ENCODE data around the gene SUCLG2. TPM values are rescaled to one million over a fixed set of nuclear protein-coding genes. Genes with fewer than 3 reads are reported as not detected.

The SUCLG2 gene, protein sequence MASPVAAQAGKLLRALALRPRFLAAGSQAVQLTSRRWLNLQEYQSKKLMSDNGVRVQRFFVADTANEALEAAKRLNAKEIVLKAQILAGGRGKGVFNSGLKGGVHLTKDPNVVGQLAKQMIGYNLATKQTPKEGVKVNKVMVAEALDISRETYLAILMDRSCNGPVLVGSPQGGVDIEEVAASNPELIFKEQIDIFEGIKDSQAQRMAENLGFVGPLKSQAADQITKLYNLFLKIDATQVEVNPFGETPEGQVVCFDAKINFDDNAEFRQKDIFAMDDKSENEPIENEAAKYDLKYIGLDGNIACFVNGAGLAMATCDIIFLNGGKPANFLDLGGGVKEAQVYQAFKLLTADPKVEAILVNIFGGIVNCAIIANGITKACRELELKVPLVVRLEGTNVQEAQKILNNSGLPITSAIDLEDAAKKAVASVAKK
- total RNA-seq, result 10 to 100 TPM; 42.0 to 50.4 TPM

- DNase-seq, result peak; percentile 92 to 93 (median 92)
- peak within 1 kb of the TSS; percentile 87 to 93 for H3K4me3 ChIP-seq
- no peaks in the 10 kb centered on the region for H3K36me3 ChIP-seq (replicated peaks in 1 of 2; ENCODE audit: insufficient read depth in 1 of 2, low read depth in 2 of 2)
- H3K27ac ChIP-seq, result peak within 1 kb of the TSS; percentile 91 to 97 (median 96)
- H3K9me3 ChIP-seq, result no peaks in the 10 kb centered on the region
- intact Hi-C loops (cut with DNase I), result no loop called here
- ATAC-seq, result peak; percentile 98
- WGBS, 2 donors, result 0% methylated on average over 36 to 63 of the region's 66 CpGs
- no peaks in the 10 kb centered on the region for H3K27me3 ChIP-seq
- TF ChIP-seq POLR2A (IDR thresholded peaks at IDR 0.05), result peak; percentile 84 to 88 (median 86)
- TF ChIP-seq, protein P1, sequence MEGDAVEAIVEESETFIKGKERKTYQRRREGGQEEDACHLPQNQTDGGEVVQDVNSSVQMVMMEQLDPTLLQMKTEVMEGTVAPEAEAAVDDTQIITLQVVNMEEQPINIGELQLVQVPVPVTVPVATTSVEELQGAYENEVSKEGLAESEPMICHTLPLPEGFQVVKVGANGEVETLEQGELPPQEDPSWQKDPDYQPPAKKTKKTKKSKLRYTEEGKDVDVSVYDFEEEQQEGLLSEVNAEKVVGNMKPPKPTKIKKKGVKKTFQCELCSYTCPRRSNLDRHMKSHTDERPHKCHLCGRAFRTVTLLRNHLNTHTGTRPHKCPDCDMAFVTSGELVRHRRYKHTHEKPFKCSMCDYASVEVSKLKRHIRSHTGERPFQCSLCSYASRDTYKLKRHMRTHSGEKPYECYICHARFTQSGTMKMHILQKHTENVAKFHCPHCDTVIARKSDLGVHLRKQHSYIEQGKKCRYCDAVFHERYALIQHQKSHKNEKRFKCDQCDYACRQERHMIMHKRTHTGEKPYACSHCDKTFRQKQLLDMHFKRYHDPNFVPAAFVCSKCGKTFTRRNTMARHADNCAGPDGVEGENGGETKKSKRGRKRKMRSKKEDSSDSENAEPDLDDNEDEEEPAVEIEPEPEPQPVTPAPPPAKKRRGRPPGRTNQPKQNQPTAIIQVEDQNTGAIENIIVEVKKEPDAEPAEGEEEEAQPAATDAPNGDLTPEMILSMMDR (IDR thresholded peaks at IDR 0.05), result peak in 1 of 7 experiments; percentile 3
- H3K4me1 ChIP-seq, result peaks cover 45% of the 10 kb centered on the region
Measured at GRCh38 chr3:67654099-67654843, at the start of gene SUCLG2. Gene SUCLG2, minus strand, starts transcription at chr3:67654612. Its CDS starts 26 bp downstream, at chr3:67654586.

DNA sequence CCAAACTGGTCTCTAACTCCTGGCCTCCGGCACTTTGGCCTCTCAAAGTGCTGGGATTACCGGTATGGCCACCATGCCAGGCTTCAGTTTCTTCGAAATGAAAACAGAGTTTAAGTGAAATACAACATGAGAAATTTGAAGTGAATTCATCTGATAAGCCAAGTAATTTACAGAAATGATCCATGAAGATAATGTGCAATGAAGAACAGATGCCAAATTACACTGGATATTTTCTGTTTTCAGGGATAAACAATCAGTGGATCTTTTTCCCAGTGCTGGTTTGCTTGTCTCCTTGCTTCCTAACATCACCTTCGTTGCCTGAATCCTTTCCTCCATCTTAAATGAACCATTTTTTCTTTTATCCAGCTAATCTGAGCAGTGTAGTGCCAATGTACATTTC, 46.2 kb upstream of the SUCLG2 start:
- DNase-seq (no peak), ATAC-seq (no peak)
- intact Hi-C loops (cut with DNase I), result no loop called here
- WGBS, 2 donors, result 88 to 90% methylated on average over 4 of the region's 4 CpGs
- no peak for TF ChIP-seq POLR2A (IDR thresholded peaks at IDR 0.05)
- TF ChIP-seq, protein P1 (IDR thresholded peaks at IDR 0.05), result no peak
- H3K36me3 ChIP-seq (replicated peaks in 1 of 2; ENCODE audit: insufficient read depth in 1 of 2, low read depth in 2 of 2), result no peaks in the 10 kb centered on the region
- no peaks in the 10 kb centered on the region for H3K4me1 ChIP-seq
- no peak overlapping the region for H3K27ac ChIP-seq
- no peaks in the 10 kb centered on the region for H3K9me3 ChIP-seq
- H3K4me3 ChIP-seq, result no peak overlapping the region
- H3K27me3 ChIP-seq, result no peaks in the 10 kb centered on the region

DNA sequence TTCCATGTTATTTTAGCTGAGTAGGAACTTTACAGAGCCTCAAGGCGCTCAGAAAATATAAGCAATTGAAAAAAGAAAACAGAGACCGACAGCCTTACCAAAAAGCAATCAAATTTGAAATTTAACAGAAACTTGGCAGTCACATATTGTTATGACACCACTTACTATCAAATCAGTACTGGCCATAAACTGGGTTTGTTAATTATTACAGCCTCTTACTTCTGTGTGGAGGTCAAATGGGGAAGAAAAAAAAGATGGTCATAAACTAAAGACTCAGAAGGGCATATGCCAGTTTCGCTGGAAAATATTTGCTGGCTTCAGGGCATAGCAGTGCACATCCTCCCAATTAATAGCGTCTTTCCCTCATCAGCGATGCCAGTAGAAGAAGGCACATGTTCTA, 45.5 kb upstream of the SUCLG2 start:
- ATAC-seq, result peak; percentile 33
- WGBS, 2 donors, result 62 to 73% methylated on average over 5 of the region's 5 CpGs
- DNase-seq, result no peak
- Histone ChIP-seq H3K4me3 (no peak overlapping the region), H3K36me3 (replicated peaks in 1 of 2; ENCODE audit: insufficient read depth in 1 of 2, low read depth in 2 of 2) (no peaks in the 10 kb centered on the region), H3K27ac (no peak overlapping the region), H3K4me1 (no peaks in the 10 kb centered on the region), H3K27me3 (no peaks in the 10 kb centered on the region), H3K9me3 (no peaks in the 10 kb centered on the region)
- no peak for TF ChIP-seq POLR2A (IDR thresholded peaks at IDR 0.05)
- TF ChIP-seq, protein P1 (IDR thresholded peaks at IDR 0.05), result no peak
- intact Hi-C loops (cut with DNase I), result no loop called here

GRCh38 chr3:67692621-67693020, 38.2 kb upstream of the SUCLG2 start:
- DNase-seq (no peak), ATAC-seq (no peak)
- no peak for TF ChIP-seq POLR2A (IDR thresholded peaks at IDR 0.05)
- TF ChIP-seq, protein P1 (IDR thresholded peaks at IDR 0.05), result no peak
- Histone ChIP-seq H3K4me1 (no peaks in the 10 kb centered on the region), H3K27me3 (no peaks in the 10 kb centered on the region), H3K9me3 (no peaks in the 10 kb centered on the region), H3K36me3 (replicated peaks in 1 of 2; ENCODE audit: insufficient read depth in 1 of 2, low read depth in 2 of 2) (no peaks in the 10 kb centered on the region), H3K4me3 (no peak overlapping the region), H3K27ac (no peak overlapping the region)
- 73 to 76% methylated on average over 4 of the region's 4 CpGs for WGBS, 2 donors
- intact Hi-C loops (cut with DNase I), result no loop called here

All from body of pancreas (tissue), 4 donors.